ENCODE results near the gene GRM7. TPM values are rescaled to one million over a fixed set of nuclear protein-coding genes. Genes with fewer than 3 reads are reported as not detected.

GRM7 gene
- total RNA-seq, 1 experiment from 2014 or later = not detected

DNA sequence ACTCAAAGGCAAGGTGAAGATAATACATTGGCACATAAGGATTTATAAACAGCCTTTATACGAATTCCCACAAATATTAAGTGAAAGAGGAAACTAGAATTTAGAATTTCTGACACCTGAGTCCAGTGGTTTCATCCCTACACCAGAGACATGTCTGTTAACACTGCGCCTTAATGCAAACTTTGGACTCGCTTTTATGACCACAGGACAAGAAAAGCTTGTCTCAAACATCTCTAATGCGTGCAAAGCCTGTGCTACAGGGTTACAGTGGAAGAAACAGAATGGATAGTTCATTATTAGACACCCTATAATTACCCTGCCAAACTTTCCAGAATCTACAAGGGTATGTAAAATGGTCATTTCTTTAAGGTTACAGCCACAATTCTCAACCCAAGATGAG lies 802.9 kb downstream of the GRM7 start:
- no TSS peak for BruUV-seq (replicated peaks)

DNA sequence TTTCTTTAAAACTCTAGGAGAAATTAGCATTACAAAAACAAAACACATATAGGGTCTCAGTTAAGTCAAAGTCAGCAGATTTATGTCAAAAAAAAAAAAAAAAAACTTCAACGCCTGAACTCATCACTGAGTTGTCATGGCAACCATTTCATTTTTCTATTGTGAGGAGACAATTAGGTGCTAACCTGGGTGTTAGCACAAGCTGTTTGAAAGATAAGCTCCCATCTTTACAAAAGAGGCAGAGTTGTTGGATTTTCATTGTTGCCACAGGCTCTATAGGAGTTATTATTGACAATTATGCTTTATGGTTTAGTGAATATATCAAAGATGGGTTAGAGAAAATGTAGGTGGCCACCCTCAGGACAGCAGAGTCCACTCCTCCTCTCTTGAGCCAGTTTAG lies 806.9 kb downstream of the GRM7 start:
- Histone ChIP-seq H3K9ac (ENCODE audit: low read length) (no peak overlapping the region), H3K9me2 (ENCODE audit: insufficient read depth) (no peaks in the 10 kb centered on the region), H3K4me1 (ENCODE audit: control insufficient read depth in 1 of 2, insufficient read depth in 2 of 2, low read length in 2 of 2) (no peaks in the 10 kb centered on the region), H3K4me2 (ENCODE audit: low read length) (no peak overlapping the region), H3K36me3 (ENCODE audit: control insufficient read depth in 1 of 2, insufficient read depth in 2 of 2, low read length in 2 of 2) (no peaks in the 10 kb centered on the region), H3K9me3 (ENCODE audit: control insufficient read depth in 1 of 2, insufficient read depth in 1 of 2, low read depth in 1 of 2, low read length in 2 of 2) (no peaks in the 10 kb centered on the region), H3K27ac (ENCODE audit: low read depth, low read length) (no peak overlapping the region), H2AFZ (ENCODE audit: low read depth, low read length, poor library complexity, severe bottlenecking) (no peak overlapping the region), H3K79me2 (ENCODE audit: insufficient read depth, low read length) (no peaks in the 10 kb centered on the region), H3K4me3 (replicated peaks in 1 of 2; ENCODE audit: low read depth in 1 of 2, low read length in 2 of 2) (no peak overlapping the region), H4K20me1 (ENCODE audit: insufficient read depth) (no peaks in the 10 kb centered on the region), H3K27me3 (ENCODE audit: insufficient read depth, low read length) (no peaks in the 10 kb centered on the region)
- no peak for TF ChIP-seq JUND (IDR thresholded peaks at IDR 0.05)
- no peak for TF ChIP-seq EZH2 (IDR thresholded peaks at IDR 0.05)
- TF ChIP-seq CEBPB (IDR thresholded peaks at IDR 0.05; ENCODE audit: low read depth) = no peak
- no peak for TF ChIP-seq CBX3 (IDR thresholded peaks at IDR 0.05; ENCODE audit: low read depth)
- intact Hi-C loops (cut with micrococcal nuclease) = no loop called here
- ATAC-seq (no peak), DNase-seq (ENCODE audit: low read depth, low spot score) (no peak)
- no TSS peak for BruUV-seq (replicated peaks)
- ChIA-PET RAD21 (ENCODE audit: low non-redundant PET in 1 of 2, low total read pairs in 2 of 2, uncharacterized antibody in 2 of 2, unreplicated experiment in 2 of 2) (no interaction called here), POLR2A (no interaction called here), CTCF (no interaction called here)

More for the DNA sequence above, 802.9 kb downstream of the GRM7 start:
- Histone ChIP-seq H3K4me3 (replicated peaks in 1 of 2; ENCODE audit: low read depth in 1 of 2, low read length in 2 of 2) (no peak overlapping the region), H3K4me1 (ENCODE audit: control insufficient read depth in 1 of 2, insufficient read depth in 2 of 2, low read length in 2 of 2) (no peaks in the 10 kb centered on the region), H3K36me3 (ENCODE audit: control insufficient read depth in 1 of 2, insufficient read depth in 2 of 2, low read length in 2 of 2) (no peaks in the 10 kb centered on the region), H3K9me2 (ENCODE audit: insufficient read depth) (no peaks in the 10 kb centered on the region), H3K27me3 (ENCODE audit: insufficient read depth, low read length) (no peaks in the 10 kb centered on the region), H2AFZ (ENCODE audit: low read depth, low read length, poor library complexity, severe bottlenecking) (no peak overlapping the region), H4K20me1 (ENCODE audit: insufficient read depth) (no peaks in the 10 kb centered on the region), H3K79me2 (ENCODE audit: insufficient read depth, low read length) (no peaks in the 10 kb centered on the region), H3K27ac (ENCODE audit: low read depth, low read length) (no peak overlapping the region), H3K9me3 (ENCODE audit: control insufficient read depth in 1 of 2, insufficient read depth in 1 of 2, low read depth in 1 of 2, low read length in 2 of 2) (no peaks in the 10 kb centered on the region), H3K4me2 (ENCODE audit: low read length) (no peak overlapping the region), H3K9ac (ENCODE audit: low read length) (no peak overlapping the region)
- DNase-seq (ENCODE audit: low read depth, low spot score) (no peak), ATAC-seq (no peak)
- TF ChIP-seq TCF7L2 (IDR thresholded peaks at IDR 0.05; ENCODE audit: borderline replicate concordance, extremely low read depth, insufficient read depth, insufficient read length) = no peak
- RAD21 ChIA-PET (ENCODE audit: low non-redundant PET in 1 of 2, low total read pairs in 2 of 2, uncharacterized antibody in 2 of 2, unreplicated experiment in 2 of 2) = no interaction called here
- intact Hi-C loops (cut with micrococcal nuclease) = no loop called here
- CTCF ChIA-PET = no interaction called here
- POLR2A ChIA-PET = no interaction called here
